H9 (cell line): Measurements from ENCODE around the gene NDUFS2. TPM values are rescaled to one million over a fixed set of nuclear protein-coding genes. Genes with fewer than 3 reads are reported as not detected.

Experiments used
- DNase-seq: peaks from one replicate; pipeline ENCODE4 v3.0.0-alpha.2; 2017
- H2AFZ ChIP-seq: one replicate; pipeline ENCODE4 v1.6.1; 2013; ENCODE audit warnings: mild to moderate bottlenecking, low read length, control low read depth, moderate library complexity
- H2AK5ac ChIP-seq: 2 replicates; pipeline ENCODE4 v1.6.1; 2013; ENCODE audit warnings: low read length, control low read depth, mixed read lengths; ENCODE audit not compliant: insufficient read length
- H2BK120ac ChIP-seq: one replicate; pipeline ENCODE4 v1.6.1; 2013; ENCODE audit warnings: low read depth, mild to moderate bottlenecking, low read length, control low read depth, inconsistent platforms; ENCODE audit not compliant: poor library complexity, severe bottlenecking
- H2BK12ac ChIP-seq: 2 replicates; pipeline ENCODE4 v1.6.1; 2013; ENCODE audit warnings: low read length, control low read depth, mixed read lengths, low read depth; ENCODE audit not compliant: insufficient read length
- H2BK15ac ChIP-seq: 2 replicates; pipeline ENCODE4 v1.6.1; 2013; ENCODE audit warnings: low read depth, low read length, control low read depth
- H2BK20ac ChIP-seq: one replicate; pipeline ENCODE4 v1.6.1; 2013; ENCODE audit warnings: low read depth, mild to moderate bottlenecking, low read length, control low read depth, inconsistent platforms; ENCODE audit not compliant: poor library complexity, severe bottlenecking
- H2BK5ac ChIP-seq: 2 replicates; pipeline ENCODE4 v1.6.1; 2013; ENCODE audit warnings: low read length, control low read depth, mixed read lengths; ENCODE audit not compliant: insufficient read length
- H3K14ac ChIP-seq: 2 replicates; pipeline ENCODE4 v1.6.1; 2013; ENCODE audit warnings: low read length, control low read depth; ENCODE audit not compliant: insufficient read depth
- H3K18ac ChIP-seq: 2 replicates; pipeline ENCODE4 v1.6.1; 2013; ENCODE audit warnings: low read depth, mild to moderate bottlenecking, mixed read lengths, low read length, control low read depth; ENCODE audit not compliant: insufficient read length
- H3K23ac ChIP-seq: 2 replicates; pipeline ENCODE4 v1.6.1; 2013; ENCODE audit warnings: low read length, control low read depth, mixed read lengths, low read depth; ENCODE audit not compliant: insufficient read length
- H3K23me2 ChIP-seq: 2 replicates; pipeline ENCODE4 v1.6.1; 2013; ENCODE audit warnings: low read depth, mild to moderate bottlenecking, mixed read lengths, low read length, control low read depth; ENCODE audit not compliant: insufficient read length, poor library complexity, severe bottlenecking
- H3K27ac ChIP-seq: 2 replicates; pipeline ENCODE4 v1.5.1; 2013; ENCODE audit warnings: low read length, control low read depth, mixed read lengths, low read depth; ENCODE audit not compliant: insufficient read length
- H3K27me3 ChIP-seq: 2 replicates; pipeline ENCODE4 v1.6.1; 2013; ENCODE audit warnings: low read length, control low read depth, inconsistent platforms; ENCODE audit not compliant: insufficient read depth
- H3K4ac ChIP-seq: 2 replicates; pipeline ENCODE4 v1.6.1; 2013; ENCODE audit warnings: low read depth, mild to moderate bottlenecking, control low read depth, inconsistent platforms, low read length, moderate library complexity
- H3K4me1 ChIP-seq: 2 replicates; pipeline ENCODE4 v1.6.1; 2013; ENCODE audit warnings: low read length, control low read depth, inconsistent platforms; ENCODE audit not compliant: insufficient read depth
- H3K4me2 ChIP-seq: 2 replicates; pipeline ENCODE4 v1.6.1; 2013; ENCODE audit warnings: low read length, control low read depth, mixed read lengths; ENCODE audit not compliant: insufficient read length, insufficient read depth
- H3K56ac ChIP-seq: 2 replicates; pipeline ENCODE4 v1.6.1; 2013; ENCODE audit warnings: low read depth, mild to moderate bottlenecking, mixed read lengths, low read length, control low read depth; ENCODE audit not compliant: insufficient read length
- H3K79me1 ChIP-seq: 2 replicates; pipeline ENCODE4 v1.6.1; 2013; ENCODE audit warnings: low read depth, mild to moderate bottlenecking, moderate library complexity, low read length, control low read depth, inconsistent platforms; ENCODE audit not compliant: insufficient read depth, poor library complexity, severe bottlenecking
- H3K79me2 ChIP-seq: 2 replicates; pipeline ENCODE4 v1.6.1; 2013; ENCODE audit warnings: low read length, control low read depth, inconsistent platforms; ENCODE audit not compliant: insufficient read depth
- H3K9ac ChIP-seq: 2 replicates; pipeline ENCODE4 v1.6.1; 2013; ENCODE audit warnings: low read length, control low read depth, mixed read lengths; ENCODE audit not compliant: insufficient read length; ENCODE audit errors: extremely low read depth
- H3K9me3 ChIP-seq: one replicate; pipeline ENCODE4 v1.6.1; 2013; ENCODE audit warnings: low read depth, low read length, inconsistent platforms; ENCODE audit not compliant: control insufficient read depth
- H3T11ph ChIP-seq: one replicate; pipeline ENCODE4 v1.6.1; 2013; ENCODE audit warnings: mild to moderate bottlenecking, low read length, control low read depth, inconsistent platforms
- H4K20me1 ChIP-seq: one replicate; pipeline ENCODE4 v1.6.1; 2013; ENCODE audit not compliant: control insufficient read depth, insufficient read length, insufficient read depth
- H4K5ac ChIP-seq: 2 replicates; pipeline ENCODE4 v1.6.1; 2013; ENCODE audit warnings: low read depth, mild to moderate bottlenecking, mixed read lengths, low read length, control low read depth; ENCODE audit not compliant: insufficient read length
- H4K8ac ChIP-seq: replicated peaks from 2 replicates; pipeline ENCODE4 v1.6.1; 2013; ENCODE audit warnings: low read length, control low read depth, mixed read lengths, low read depth; ENCODE audit not compliant: insufficient read length
- H4K91ac ChIP-seq: 2 replicates; pipeline ENCODE4 v1.6.1; 2013; ENCODE audit warnings: low read depth, mild to moderate bottlenecking, moderate library complexity, mixed read lengths, low read length, control low read depth; ENCODE audit not compliant: insufficient read length
- H3K27ac Mint-ChIP-seq, 3 experiments: 2 replicates in 2 of 3; 3 replicates in 1 of 3; pipeline ENCODE4 v1.8.0; 2020 to 2021; ENCODE audit warnings: mixed read lengths in 3 of 3, mild to moderate bottlenecking in 1 of 3, moderate library complexity in 1 of 3
- H3K27me3 Mint-ChIP-seq: 2 replicates; pipeline ENCODE4 v1.8.0; 2021; ENCODE audit warnings: low read depth, mild to moderate bottlenecking, moderate library complexity, mixed read lengths
- H3K36me3 Mint-ChIP-seq, 3 experiments: 2 replicates in 2 of 3; 3 replicates in 1 of 3; pipeline ENCODE4 v1.8.0; 2020 to 2021; ENCODE audit warnings: low read depth in 3 of 3, mixed read lengths in 3 of 3; ENCODE audit not compliant: insufficient read depth in 1 of 3
- H3K4me1 Mint-ChIP-seq, 2 experiments: 2 replicates each; pipeline ENCODE4 v1.8.0; 2020; ENCODE audit warnings: mixed read lengths in 2 of 2
- H3K4me3 Mint-ChIP-seq, 2 experiments: 2 replicates in 1 of 2; 3 replicates in 1 of 2; pipeline ENCODE4 v1.8.0; 2020 to 2021; ENCODE audit warnings: mild to moderate bottlenecking in 2 of 2, mixed read lengths in 2 of 2, moderate library complexity in 1 of 2
- H3K9me3 Mint-ChIP-seq, 2 experiments: 2 replicates in 1 of 2; 3 replicates in 1 of 2; pipeline ENCODE4 v1.8.0; 2020; ENCODE audit warnings: mild to moderate bottlenecking in 2 of 2, mixed read lengths in 2 of 2, moderate library complexity in 1 of 2
- CTCF ChIP-seq: fragments of 200-600 bp; sonication (generic); conservative IDR thresholded peaks from 3 replicates; pipeline ENCODE4 v1.8.0; 2021; ENCODE audit warnings: antibody characterized with exemption, mild to moderate bottlenecking
- WGBS: extraction: QIAGEN DNeasy Blood & Tissue Kit; methylation state at CpG from one replicate; pipeline ENCODE4 v1.1.7; 2013; ENCODE audit warnings: missing lambda C conversion rate, low lambda C conversion rate, mixed read lengths; ENCODE audit not compliant: insufficient read length; ENCODE audit errors: extremely low coverage; 5-methylcytosine and 5-hydroxymethylcytosine counted together
- total RNA-seq: library from RNA; stranded (reverse); gene quantifications from 2 replicates; pipeline ENCODE4 v1.2.1, GENCODE V29; 2021

NDUFS2 gene
- total RNA-seq, 1 experiment from 2014 or later, result 84.5 TPM

DNA sequence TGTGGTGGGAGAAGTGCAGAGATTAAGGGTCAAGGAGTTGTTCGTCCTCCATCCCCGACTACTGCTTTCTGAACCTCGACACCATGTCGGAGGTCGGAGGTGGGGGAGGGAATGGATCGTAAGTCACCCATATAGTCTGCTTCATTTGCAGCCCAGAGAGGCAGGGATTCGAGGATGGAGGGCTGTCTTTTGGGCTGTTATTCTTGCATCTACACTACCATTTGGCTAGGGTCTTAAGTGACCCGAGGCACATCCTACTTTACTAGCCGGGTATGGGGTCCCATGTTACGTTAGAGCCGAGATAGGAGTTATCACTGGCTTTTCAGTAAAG lies 42.3 kb upstream of the NDUFS2 start:
- no peaks in the 10 kb centered on the region for H3K9me3 ChIP-seq
- H3K27ac Mint-ChIP-seq, result peak overlapping the region; percentile 58 to 96 (median 95); a peak in 5 of 7 replicates
- H2BK15ac ChIP-seq, result no peak overlapping the region
- H3K9me3 Mint-ChIP-seq, result no peaks in the 10 kb centered on the region
- peak overlapping the region; percentile 85; the same call in 1 of the 2 replicates for H3K14ac ChIP-seq
- H3K23ac ChIP-seq, result no peak overlapping the region
- peak overlapping the region; percentile 94 for H3K4me2 ChIP-seq
- peak overlapping the region; percentile 12 for H4K5ac ChIP-seq
- no peaks in the 10 kb centered on the region for H4K20me1 ChIP-seq
- peak overlapping the region; percentile 81 to 89 for H3K4me3 Mint-ChIP-seq
- H2BK120ac ChIP-seq, result no peak overlapping the region
- no peak for DNase-seq
- H3K79me1 ChIP-seq, result no peaks in the 10 kb centered on the region
- peaks cover 29 to 63% (median 56%) of the 10 kb centered on the region in 3 experiments for H3K36me3 Mint-ChIP-seq
- H2BK20ac ChIP-seq, result no peak overlapping the region
- no peak overlapping the region for H3K56ac ChIP-seq
- H2BK5ac ChIP-seq, result no peak overlapping the region
- H3K79me2 ChIP-seq, result no peaks in the 10 kb centered on the region
- H2BK12ac ChIP-seq, result no peak overlapping the region
- H4K91ac ChIP-seq, result no peak overlapping the region
- no peak overlapping the region; the same call in 1 of the 2 replicates for H3K4ac ChIP-seq
- peaks cover 22 to 23% of the 10 kb centered on the region in 2 experiments for H3K4me1 Mint-ChIP-seq
- H3K23me2 ChIP-seq, result peaks cover 5% of the 10 kb centered on the region
- H2AFZ ChIP-seq, result peak overlapping the region; percentile 53
- no peaks in the 10 kb centered on the region for H3K4me1 ChIP-seq
- no peak overlapping the region for H4K8ac ChIP-seq
- TF ChIP-seq CTCF, result no peak
- H2AK5ac ChIP-seq, result no peak overlapping the region
- H3K27me3 ChIP-seq, result no peaks in the 10 kb centered on the region
- H3K27ac ChIP-seq, result no peak overlapping the region
- H3T11ph ChIP-seq, result no peak overlapping the region
- peak overlapping the region; percentile 77 for H3K9ac ChIP-seq
- no CpG with 5 or more reads among the region's 11 CpGs for WGBS
- peak overlapping the region; percentile 92 for H3K18ac ChIP-seq
- no peaks in the 10 kb centered on the region; the same call in 1 of the 2 replicates for H3K27me3 Mint-ChIP-seq
